Measurements from ENCODE around the gene DDX24. TPM values are rescaled to one million over a fixed set of nuclear protein-coding genes. Genes with fewer than 3 reads are reported as not detected.

DDX24 gene
- total RNA-seq, 2 experiments from 2014 or later, result 81.5 to 172 TPM

GRCh38 chr14:94034886-94035285, 46.1 kb downstream of the DDX24 start:
- H3K4me3 ChIP-seq (ENCODE audit: low read depth, low read length, poor library complexity, severe bottlenecking), result no peak overlapping the region
- H3K4me1 ChIP-seq (ENCODE audit: insufficient read depth, low read length, poor library complexity, severe bottlenecking), result no peaks in the 10 kb centered on the region
- CTCF ChIA-PET (ENCODE audit: unreplicated experiment), result interaction anchor here (1.2 kb wide), 1 partner anchor 9 kb away, joined by 3 read pairs; the partner anchor contains the start of gene OTUB2
- intact Hi-C loops (cut with micrococcal nuclease; ENCODE audit: unreplicated experiment), result no loop called here
- POLR2A ChIA-PET, result interaction anchor here (0.7 to 2.5 kb wide), 2 partner anchors 47 to 97 kb away, joined by 5 read pairs; no protein-coding TSS in a partner anchor
- H3K79me2 ChIP-seq (ENCODE audit: insufficient read depth, low read depth, low read length), result no peaks in the 10 kb centered on the region
- no TSS peak for BruUV-seq (replicated peaks)
- no peak overlapping the region for H3K4me2 ChIP-seq (ENCODE audit: low read length)
- H3K36me3 ChIP-seq (ENCODE audit: insufficient read depth, low read length), result no peaks in the 10 kb centered on the region
- DNase-seq (ENCODE audit: low spot score), result no peak
- TF ChIP-seq EZH2phosphoT487 (IDR thresholded peaks at IDR 0.05; ENCODE audit: borderline replicate concordance, low read depth, low read length) (no peak), CTCF (conservative IDR thresholded peaks at IDR 0.05; ENCODE audit: low read length) (no peak)
- no peaks in the 10 kb centered on the region for H4K20me1 ChIP-seq (ENCODE audit: insufficient read depth, low read length)
- H3K27ac ChIP-seq (ENCODE audit: low read depth, low read length, poor library complexity, severe bottlenecking), result no peak overlapping the region
- H2AFZ ChIP-seq (ENCODE audit: low read length), result no peak overlapping the region
- no peaks in the 10 kb centered on the region for H3K9me3 ChIP-seq (ENCODE audit: low read length)
- no peaks in the 10 kb centered on the region for H3K9me2 ChIP-seq (ENCODE audit: insufficient read depth, low read length)

GRCh38 chr14:94031883-94032279, 49.1 kb downstream of the DDX24 start:
- Histone ChIP-seq H3K9me2 (ENCODE audit: insufficient read depth, low read length) (no peaks in the 10 kb centered on the region), H3K36me3 (ENCODE audit: insufficient read depth, low read length) (no peaks in the 10 kb centered on the region), H3K4me2 (ENCODE audit: low read length) (no peak overlapping the region), H4K20me1 (ENCODE audit: insufficient read depth, low read length) (no peaks in the 10 kb centered on the region), H3K27ac (ENCODE audit: low read depth, low read length, poor library complexity, severe bottlenecking) (no peak overlapping the region), H3K4me3 (ENCODE audit: low read depth, low read length, poor library complexity, severe bottlenecking) (no peak overlapping the region), H2AFZ (ENCODE audit: low read length) (no peak overlapping the region), H3K4me1 (ENCODE audit: insufficient read depth, low read length, poor library complexity, severe bottlenecking) (no peaks in the 10 kb centered on the region), H3K79me2 (ENCODE audit: insufficient read depth, low read depth, low read length) (no peaks in the 10 kb centered on the region), H3K9me3 (ENCODE audit: low read length) (no peaks in the 10 kb centered on the region)
- BruUV-seq (replicated peaks), result no TSS peak
- CTCF ChIA-PET (ENCODE audit: unreplicated experiment), result no interaction called here
- no peak for TF ChIP-seq EZH2phosphoT487 (IDR thresholded peaks at IDR 0.05; ENCODE audit: borderline replicate concordance, low read depth, low read length)
- no peak for TF ChIP-seq CTCF (conservative IDR thresholded peaks at IDR 0.05; ENCODE audit: low read length)
- no peak for DNase-seq (ENCODE audit: low spot score)
- POLR2A ChIA-PET, result no interaction called here
- intact Hi-C loops (cut with micrococcal nuclease; ENCODE audit: unreplicated experiment), result no loop called here

- intact Hi-C loops (cut with micrococcal nuclease; ENCODE audit: unreplicated experiment), result no loop called here
- Histone ChIP-seq H3K4me3 (ENCODE audit: low read depth, low read length, poor library complexity, severe bottlenecking) (no peak overlapping the region), H3K9me2 (ENCODE audit: insufficient read depth, low read length) (no peaks in the 10 kb centered on the region), H3K4me1 (ENCODE audit: insufficient read depth, low read length, poor library complexity, severe bottlenecking) (peaks cover 3% of the 10 kb centered on the region), H2AFZ (ENCODE audit: low read length) (no peak overlapping the region), H3K79me2 (ENCODE audit: insufficient read depth, low read depth, low read length) (no peaks in the 10 kb centered on the region), H3K27ac (ENCODE audit: low read depth, low read length, poor library complexity, severe bottlenecking) (no peak overlapping the region), H3K4me2 (ENCODE audit: low read length) (no peak overlapping the region), H3K36me3 (ENCODE audit: insufficient read depth, low read length) (no peaks in the 10 kb centered on the region), H3K9me3 (ENCODE audit: low read length) (no peaks in the 10 kb centered on the region), H4K20me1 (ENCODE audit: insufficient read depth, low read length) (no peaks in the 10 kb centered on the region)
- no peak for TF ChIP-seq CTCF (conservative IDR thresholded peaks at IDR 0.05; ENCODE audit: low read length)
- TF ChIP-seq EZH2phosphoT487 (IDR thresholded peaks at IDR 0.05; ENCODE audit: borderline replicate concordance, low read depth, low read length), result no peak
- ChIA-PET POLR2A (no interaction called here), CTCF (ENCODE audit: unreplicated experiment) (no interaction called here)
- no TSS peak for BruUV-seq (replicated peaks)
- no peak for DNase-seq (ENCODE audit: low spot score)
Measured at GRCh38 chr14:94031161-94031882, 49.7 kb downstream of the DDX24 start.

Measured in OCI-LY7 (cell line).